HepG2 (cell line): ENCODE data around the gene CDYL2. TPM values are rescaled to one million over a fixed set of nuclear protein-coding genes. Genes with fewer than 3 reads are reported as not detected.

ENCODE experiments used
- ATAC-seq: fragments of 200-7000 bp; cut with Tn5 transposase; 3 replicates; pipeline ENCODE4 v1.9.1; 2020; ENCODE audit warnings: mild to moderate bottlenecking, moderate library complexity
- BruUV-seq: library from RNA; stranded (reverse); fragments of 400-500 nt; replicated peaks from 2 replicates; lab custom pipeline; 2021; lab: Mats Ljungman, UMichigan
- CTCF ChIA-PET: fragments of 300-600 bp; formaldehyde crosslinking; extraction: SDS; loops from one replicate; lab custom pipeline; 2021; ENCODE audit warnings: low total read pairs, inconsistent platforms, low intra/inter-chr PET ratio; lab: Yijun Ruan, JAX
- POLR2A ChIA-PET: fragments of 350-600 bp; sonication (Branson Sonifier 250); formaldehyde crosslinking; loops from one replicate; lab custom pipeline; 2020; ENCODE audit warnings: antibody characterized with exemption, inconsistent platforms; lab: Yijun Ruan, JAX
- DNase-seq: peaks from one replicate; pipeline ENCODE4 v3.0.0-alpha.2; 2015; ENCODE audit warnings: low spot score
- FAIRE-seq: peaks from 3 replicates; lab custom pipeline; 2011; peaks lifted over from hg19 to GRCh38; lab: Jason Lieb, UNC
- H2AFZ ChIP-seq: one replicate; pipeline ENCODE4 v1.6.1; 2011; ENCODE audit warnings: low read length, inconsistent platforms
- H3K27ac ChIP-seq: fragments of 300-600 bp; 3 replicates; pipeline ENCODE4 v1.8.0; 2011; ENCODE audit warnings: mixed run types, mild to moderate bottlenecking, mixed read lengths, low read length, inconsistent platforms; ENCODE audit not compliant: insufficient read depth; ENCODE audit errors: extremely low read length
- H3K27me3 ChIP-seq, 2 experiments: fragments of 200-600 bp in 1 of 2; 2 replicates in 1 of 2; 3 replicates in 1 of 2; pipeline versions ENCODE4 v1.6.0 to v1.8.0; 2011; ENCODE audit warnings: low read length in 2 of 2, mild to moderate bottlenecking in 2 of 2, moderate library complexity in 2 of 2, inconsistent platforms in 1 of 2; ENCODE audit not compliant: insufficient read depth in 2 of 2, control insufficient read depth in 1 of 2
- H3K36me3 ChIP-seq, 2 experiments: fragments of 200-600 bp in 1 of 2; replicated peaks in 1 of 2; 2 replicates in 1 of 2; 3 replicates in 1 of 2; pipeline versions ENCODE4 v1.5.1 to v1.8.0; 2011; ENCODE audit warnings: low read length in 2 of 2, inconsistent platforms in 1 of 2; ENCODE audit not compliant: insufficient read depth in 2 of 2, control insufficient read depth in 1 of 2
- H3K4me1 ChIP-seq: 2 replicates; pipeline ENCODE4 v1.5.1; 2012; ENCODE audit warnings: low read length, inconsistent platforms; ENCODE audit not compliant: insufficient read depth
- H3K4me2 ChIP-seq: 2 replicates; pipeline ENCODE4 v1.6.0; 2011; ENCODE audit warnings: low read depth, low read length, inconsistent platforms
- H3K4me3 ChIP-seq, 3 experiments: fragments of 200-600 bp in 1 of 3; sonication (generic), shearing (Covaris generic) in 1 of 3; replicated peaks in 1 of 3; 2 replicates each; pipeline ENCODE4 v1.5.1; 2011 to 2016; ENCODE audit warnings: low read length in 3 of 3, inconsistent platforms in 2 of 3, low read depth in 2 of 3, mild to moderate bottlenecking in 2 of 3, control low read depth in 1 of 3, mixed read lengths in 1 of 3; ENCODE audit not compliant: insufficient read depth in 1 of 3
- H3K79me2 ChIP-seq: one replicate; pipeline ENCODE4 v1.6.1; 2011; ENCODE audit warnings: low read length, inconsistent platforms; ENCODE audit not compliant: insufficient read depth
- H3K9ac ChIP-seq: 2 replicates; pipeline ENCODE4 v1.6.0; 2011; ENCODE audit warnings: mild to moderate bottlenecking, low read depth, low read length, inconsistent platforms; ENCODE audit not compliant: insufficient read depth
- H3K9me3 ChIP-seq: 2 replicates; pipeline ENCODE4 v1.5.1; 2012; ENCODE audit warnings: mild to moderate bottlenecking, low read length
- H4K20me1 ChIP-seq: 2 replicates; pipeline ENCODE4 v1.6.0; 2011; ENCODE audit warnings: inconsistent platforms, mild to moderate bottlenecking, low read length, moderate library complexity; ENCODE audit not compliant: insufficient read depth
- CC2D1A ChIP-seq: sonication (generic); formaldehyde crosslinking; IDR thresholded peaks from 2 replicates; pipeline ENCODE4 v1.8.1; 2023; ENCODE audit warnings: mild to moderate bottlenecking, missing genetic modification reagents
- DPF2 ChIP-seq: sonication (generic); formaldehyde crosslinking; IDR thresholded peaks from 2 replicates; pipeline ENCODE4 v1.4.0; 2020; ENCODE audit warnings: mild to moderate bottlenecking, low read depth, missing genetic modification reagents, borderline replicate concordance
- GATA4 ChIP-seq: sonication (generic); IDR thresholded peaks from 2 replicates; pipeline ENCODE4 v1.6.1; 2016; ENCODE audit warnings: antibody characterized with exemption, low read depth, borderline replicate concordance
- MAFG ChIP-seq: sonication (generic); formaldehyde crosslinking; IDR thresholded peaks from 2 replicates; pipeline ENCODE4 v1.5.1; 2020; ENCODE audit warnings: mild to moderate bottlenecking, missing genetic modification reagents
- MZF1 ChIP-seq: sonication (generic); formaldehyde crosslinking; IDR thresholded peaks from 2 replicates; pipeline ENCODE4 v1.8.1; 2023; ENCODE audit warnings: mild to moderate bottlenecking, missing genetic modification reagents, borderline replicate concordance
- NR2F1 ChIP-seq, 2 experiments: fragments of 450-650 bp in 1 of 2; formaldehyde crosslinking in 1 of 2; IDR thresholded peaks; 2 replicates each; pipeline versions ENCODE4 v1.5.0 to v1.6.1; 2016 to 2020; ENCODE audit warnings: mild to moderate bottlenecking in 1 of 2, missing compliant biosample characterization in 1 of 2, missing genetic modification reagents in 1 of 2, moderate library complexity in 1 of 2
- ZBTB39 ChIP-seq: sonication (generic); formaldehyde crosslinking; IDR thresholded peaks from 2 replicates; pipeline ENCODE4 v1.5.0; 2020; ENCODE audit warnings: missing genetic modification reagents
- ZNF496 ChIP-seq: sonication (generic); formaldehyde crosslinking; IDR thresholded peaks from 2 replicates; pipeline ENCODE4 v1.8.1; 2023; ENCODE audit warnings: mild to moderate bottlenecking, moderate library complexity, missing genetic modification reagents; ENCODE audit not compliant: insufficient replicate concordance
- ZNF562 ChIP-seq: sonication (generic); formaldehyde crosslinking; IDR thresholded peaks from 2 replicates; pipeline ENCODE4 v1.8.0; 2022; ENCODE audit warnings: missing genetic modification reagents, borderline replicate concordance
- ZNF646 ChIP-seq: sonication (generic); formaldehyde crosslinking; IDR thresholded peaks from 2 replicates; pipeline ENCODE4 v1.9.0; 2021; ENCODE audit warnings: mild to moderate bottlenecking, missing genetic modification reagents
- WGBS: methylation state at CpG from one replicate; pipeline ENCODE4 v1.1.6; 2017; ENCODE audit warnings: low lambda C conversion rate; 5-methylcytosine and 5-hydroxymethylcytosine counted together
- in situ Hi-C: cut with HindIII; loops from 2 replicates; pipeline ENCODE4 v1.10.0; 2017; ENCODE audit warnings: low pct_unique_long_range_greater_than_20kb; ENCODE audit not compliant: extremely low pct_ligation_motif_present
- intact Hi-C: fragments of 100-400 bp; cut with micrococcal nuclease; formaldehyde crosslinking; loops from one replicate; pipeline ENCODE4 v1.10.0; 2022; ENCODE audit not compliant: unreplicated experiment
- polyA plus RNA-seq, 8 experiments: library from polyadenylated mRNA; depleted of rRNA in 3 of 8; stranded (reverse) in 7 of 8; unstranded in 1 of 8; fragments of >200 nt; fragmentation: Illumina TruSeq in 4 of 8; extraction: Trizol in 4 of 8; gene quantifications; 2 replicates each; pipeline versions ENCODE4 v1.2.1 to v1.2.3, GENCODE V29; 2011 to 2016; ENCODE audit warnings: low read depth in 4 of 8, missing spikeins in 1 of 8, mixed read lengths in 1 of 8; ENCODE audit not compliant: insufficient read depth in 1 of 8
- total RNA-seq, 5 experiments: library from RNA; depleted of rRNA; stranded (reverse); fragments of >200 nt; fragmentation: Illumina TruSeq; extraction: Trizol; gene quantifications; 2 replicates each; pipeline ENCODE4 v1.2.3, GENCODE V29; 2016; ENCODE audit warnings: low read depth in 1 of 5
- TF ChIP-seq, protein P1 (sequence below): sonication (generic); formaldehyde crosslinking; IDR thresholded peaks from 2 replicates; pipeline ENCODE4 v1.5.0; 2020; ENCODE audit warnings: missing genetic modification reagents, mild to moderate bottlenecking, borderline replicate concordance

Gene CDYL2
- total and polyA plus RNA-seq, 2 of the 13 experiments (the other 11 are each of a cell fraction or from before 2014, with no cell fraction given): 0.07 to 0.35 TPM

DNA sequence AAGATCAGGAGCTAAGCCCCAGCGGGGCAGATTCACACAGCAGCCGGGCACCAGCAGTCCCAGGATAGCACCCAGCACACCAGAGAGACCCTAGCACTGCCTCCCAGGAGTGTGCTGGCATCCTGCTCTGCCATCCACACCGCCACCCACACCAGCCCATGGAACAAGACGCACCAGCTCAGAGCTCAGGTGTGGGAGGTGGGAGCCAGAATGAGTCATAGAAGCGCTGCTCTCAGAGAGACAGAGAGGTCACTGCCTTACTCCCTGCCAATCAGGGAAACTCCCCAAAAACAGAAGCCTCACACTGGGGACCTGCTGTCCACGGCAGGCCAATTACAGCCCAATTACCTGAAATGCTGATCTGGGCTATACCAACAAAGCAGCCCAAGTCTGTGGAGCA lies 64.9 kb downstream of the CDYL2 start:
- no TSS peak for BruUV-seq

DNA sequence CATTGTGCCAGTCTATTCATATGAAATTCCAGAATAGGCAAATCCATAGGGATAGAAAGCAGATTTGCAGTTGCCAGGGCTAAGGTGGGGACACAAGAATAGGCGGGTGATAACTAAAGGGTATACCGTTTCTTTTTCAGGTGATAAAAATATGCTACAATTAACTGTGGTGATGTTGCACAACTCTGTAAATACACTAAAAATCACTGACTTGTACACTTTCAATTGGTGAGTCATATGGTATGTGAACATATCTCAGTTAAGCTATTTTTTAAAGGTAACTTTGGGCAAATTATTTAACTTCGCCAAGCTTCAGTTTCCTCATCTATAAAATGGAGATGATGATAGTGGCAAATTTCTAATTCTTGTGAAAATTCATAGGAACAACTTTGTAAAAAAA lies 65.9 kb downstream of the CDYL2 start:
- H3K4me2 ChIP-seq: no peak overlapping the region
- WGBS: 32% methylated on average over 3 of the region's 3 CpGs
- H3K4me1 ChIP-seq: peaks cover 5% of the 10 kb centered on the region; the same call in 1 of the 2 replicates
- ATAC-seq (no peak), FAIRE-seq (no peak), DNase-seq (no peak)
- H3K36me3 ChIP-seq: no peaks in the 10 kb centered on the region
- no peaks in the 10 kb centered on the region for H4K20me1 ChIP-seq
- H3K27me3 ChIP-seq: no peaks in the 10 kb centered on the region
- intact Hi-C loops (loop anchor here (10.0 kb wide), 1 partner anchor 1054 kb away; no protein-coding TSS in a partner anchor), in situ Hi-C loops (no loop called here)
- ChIA-PET POLR2A (no interaction called here), CTCF (no interaction called here)
- peaks cover 22% of the 10 kb centered on the region for H3K9me3 ChIP-seq
- no peaks in the 10 kb centered on the region for H3K79me2 ChIP-seq
- no peak overlapping the region for H3K9ac ChIP-seq
- TF ChIP-seq MZF1 (CRISPR knock-in tag) (no peak), CC2D1A (CRISPR knock-in tag) (no peak), DPF2 (CRISPR knock-in tag) (no peak), ZBTB39 (CRISPR knock-in tag) (no peak), ZNF646 (no peak)
- H3K27ac ChIP-seq: no peak overlapping the region
- no peak overlapping the region for H2AFZ ChIP-seq
- no TSS peak for BruUV-seq
- no peak overlapping the region for H3K4me3 ChIP-seq

More for the DNA sequence above, 64.9 kb downstream of the CDYL2 start:
- no peaks in the 10 kb centered on the region for H3K36me3 ChIP-seq
- ChIA-PET POLR2A (no interaction called here), CTCF (no interaction called here)
- intact Hi-C loops (loop anchor here (10.0 kb wide), 1 partner anchor 1055 kb away; no protein-coding TSS in a partner anchor), in situ Hi-C loops (no loop called here)
- peaks cover 22% of the 10 kb centered on the region for H3K9me3 ChIP-seq
- no peak overlapping the region for H3K27ac ChIP-seq
- no peak overlapping the region for H2AFZ ChIP-seq
- no peak for ATAC-seq
- no peak for DNase-seq
- 23% methylated on average over 3 of the region's 6 CpGs for WGBS
- H3K9ac ChIP-seq: no peak overlapping the region
- no peak overlapping the region for H3K4me2 ChIP-seq
- no peaks in the 10 kb centered on the region for H3K27me3 ChIP-seq
- H4K20me1 ChIP-seq: no peaks in the 10 kb centered on the region
- no peaks in the 10 kb centered on the region for H3K79me2 ChIP-seq
- H3K4me1 ChIP-seq: peaks cover 5% of the 10 kb centered on the region; the same call in 1 of the 2 replicates
- FAIRE-seq: no peak
- H3K4me3 ChIP-seq: no peak overlapping the region
- TF ChIP-seq ZNF562 (CRISPR knock-in tag) (no peak), GATA4 (no peak), MAFG (CRISPR knock-in tag) (no peak), ZNF496 (no peak), NR2F1 (CRISPR knock-in tag; IDR thresholded peaks at IDR 0.05) (no peak)
- TF ChIP-seq, protein P1, sequence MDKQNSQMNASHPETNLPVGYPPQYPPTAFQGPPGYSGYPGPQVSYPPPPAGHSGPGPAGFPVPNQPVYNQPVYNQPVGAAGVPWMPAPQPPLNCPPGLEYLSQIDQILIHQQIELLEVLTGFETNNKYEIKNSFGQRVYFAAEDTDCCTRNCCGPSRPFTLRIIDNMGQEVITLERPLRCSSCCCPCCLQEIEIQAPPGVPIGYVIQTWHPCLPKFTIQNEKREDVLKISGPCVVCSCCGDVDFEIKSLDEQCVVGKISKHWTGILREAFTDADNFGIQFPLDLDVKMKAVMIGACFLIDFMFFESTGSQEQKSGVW (CRISPR knock-in tag): no peak
